CD14-positive monocyte (primary cell): Measurements from ENCODE around the gene PPM1G. TPM values are rescaled to one million over a fixed set of nuclear protein-coding genes. Genes with fewer than 3 reads are reported as not detected.

ENCODE experiments used
- DNase-seq, 3 donors: peaks; one replicate each; pipeline ENCODE4 v3.0.0-alpha.2; 2011 to 2022
- H2AFZ ChIP-seq: 2 replicates; pipeline ENCODE4 v1.6.0; 2012; ENCODE audit warnings: mild to moderate bottlenecking, low read depth, low read length, inconsistent platforms; ENCODE audit not compliant: insufficient read depth, poor library complexity, severe bottlenecking
- H3K27ac ChIP-seq, 2 donors: 1 replicate in 1 of 2; 2 replicates in 1 of 2; pipeline ENCODE4 v1.5.1; 2012 to 2013; ENCODE audit warnings: low read length in 2 of 2, control low read depth in 1 of 2, inconsistent platforms in 1 of 2, low read depth in 1 of 2, mild to moderate bottlenecking in 1 of 2
- H3K27me3 ChIP-seq, 2 donors: one replicate each; pipeline versions ENCODE4 v1.6.0 to v1.6.1; 2011 to 2013; ENCODE audit warnings: low read length in 2 of 2; ENCODE audit not compliant: control insufficient read depth in 2 of 2, insufficient read depth in 2 of 2
- H3K36me3 ChIP-seq, 2 donors: replicated peaks in 1 of 2; 1 replicate in 1 of 2; 2 replicates in 1 of 2; pipeline versions ENCODE4 v1.5.1 to v1.6.1; 2012 to 2013; ENCODE audit warnings: low read length in 2 of 2, control low read depth in 1 of 2, inconsistent platforms in 1 of 2, mild to moderate bottlenecking in 1 of 2; ENCODE audit not compliant: insufficient read depth in 2 of 2, control insufficient read depth in 1 of 2
- H3K4me1 ChIP-seq, 2 donors: 1 replicate in 1 of 2; 2 replicates in 1 of 2; pipeline versions ENCODE4 v1.5.1 to v1.6.1; 2012 to 2013; ENCODE audit warnings: low read length in 2 of 2, control low read depth in 1 of 2, inconsistent platforms in 1 of 2, mild to moderate bottlenecking in 1 of 2, moderate library complexity in 1 of 2; ENCODE audit not compliant: insufficient read depth in 2 of 2, control insufficient read depth in 1 of 2
- H3K4me2 ChIP-seq: replicated peaks from 2 replicates; pipeline ENCODE3; 2012; ENCODE audit warnings: low read length, moderate library complexity, mild to moderate bottlenecking; ENCODE audit not compliant: poor library complexity, severe bottlenecking; ENCODE audit errors: extremely low read depth
- H3K4me3 ChIP-seq, 3 experiments: fragments of 200-600 bp in 1 of 3; sonication (generic) in 1 of 3; replicated peaks in 1 of 3; 1 replicate in 2 of 3; 2 replicates in 1 of 3; pipeline ENCODE4 v1.5.1; 2011 to 2013; ENCODE audit warnings: low read length in 3 of 3, mild to moderate bottlenecking in 3 of 3, control low read depth in 2 of 3, low read depth in 2 of 3, inconsistent platforms in 1 of 3, moderate library complexity in 1 of 3
- H3K79me2 ChIP-seq: 2 replicates; pipeline ENCODE4 v1.6.0; 2012; ENCODE audit warnings: mild to moderate bottlenecking, control low read depth, inconsistent platforms, low read length, moderate library complexity; ENCODE audit not compliant: insufficient read depth
- H3K9ac ChIP-seq: 2 replicates; pipeline ENCODE4 v1.6.0; 2017; ENCODE audit warnings: low read length, mild to moderate bottlenecking; ENCODE audit not compliant: insufficient read depth, poor library complexity, severe bottlenecking
- H3K9me3 ChIP-seq, 2 donors: replicated peaks in 1 of 2; 1 replicate in 1 of 2; 2 replicates in 1 of 2; pipeline versions ENCODE4 v1.5.1 to v1.6.1; 2012 to 2013; ENCODE audit warnings: low read length in 2 of 2, control low read depth in 1 of 2; ENCODE audit not compliant: control insufficient read depth in 1 of 2, insufficient read depth in 1 of 2
- H4K20me1 ChIP-seq: 2 replicates; pipeline ENCODE4 v1.6.0; 2012; ENCODE audit warnings: mild to moderate bottlenecking, low read length, control low read depth, moderate library complexity; ENCODE audit not compliant: insufficient read depth
- H3K27ac Mint-ChIP-seq, 7 donors: one replicate each; pipeline ENCODE4 v1.8.0; 2020; ENCODE audit warnings: mild to moderate bottlenecking in 7 of 7, mixed read lengths in 7 of 7, moderate library complexity in 6 of 7, inconsistent platforms in 2 of 7
- H3K27me3 Mint-ChIP-seq, 3 donors: one replicate each; pipeline ENCODE4 v1.8.0; 2021 to 2022; ENCODE audit warnings: low read depth in 3 of 3, mild to moderate bottlenecking in 3 of 3, mixed read lengths in 3 of 3, moderate library complexity in 3 of 3, inconsistent platforms in 1 of 3
- H3K36me3 Mint-ChIP-seq, 2 donors: one replicate each; pipeline ENCODE4 v1.8.0; 2020; ENCODE audit warnings: mixed read lengths in 2 of 2, inconsistent platforms in 1 of 2, mild to moderate bottlenecking in 1 of 2
- H3K4me1 Mint-ChIP-seq: one replicate; pipeline ENCODE4 v1.8.0; 2020; ENCODE audit warnings: mild to moderate bottlenecking, mixed read lengths
- H3K4me3 Mint-ChIP-seq, 2 donors: one replicate each; pipeline ENCODE4 v1.8.0; 2020; ENCODE audit warnings: mild to moderate bottlenecking in 2 of 2, mixed read lengths in 2 of 2, moderate library complexity in 1 of 2
- H3K9me3 Mint-ChIP-seq, 7 donors: one replicate each; pipeline ENCODE4 v1.8.0; 2020 to 2022; ENCODE audit warnings: mixed read lengths in 7 of 7, mild to moderate bottlenecking in 6 of 7, moderate library complexity in 6 of 7, inconsistent platforms in 2 of 7
- WGBS: methylation state at CpG from one replicate; pipeline ENCODE4 v1.1.5; 2013; ENCODE audit warnings: missing lambda C conversion rate; ENCODE audit not compliant: insufficient coverage; 5-methylcytosine and 5-hydroxymethylcytosine counted together
- intact Hi-C, 2 donors: fragments of 100-400 bp; cut with micrococcal nuclease; formaldehyde crosslinking; loops; one replicate each; pipeline versions ENCODE4 v1.15.0 to v1.15.1; 2023
- polyA plus RNA-seq, 3 donors: library from polyadenylated mRNA; depleted of rRNA in 1 of 3; unstranded in 2 of 3; stranded (reverse) in 1 of 3; fragments of 300-500 nt in 2 of 3; fragments of >200 nt in 1 of 3; fragmentation: Illumina TruSeq in 2 of 3; gene quantifications; 1 replicate in 2 of 3; 2 replicates in 1 of 3; pipeline ENCODE4 v1.2.3, GENCODE V29; 2012 to 2021
- TF ChIP-seq, protein P1 (sequence below): fragments of 200-600 bp; IDR thresholded peaks from one replicate; pipeline ENCODE4 v1.8.0; 2022; ENCODE audit warnings: antibody characterized with exemption, mild to moderate bottlenecking

PPM1G gene
- polyA plus RNA-seq, 3 donors, result 31.9 to 54.3 (median 47.3) TPM

DNA sequence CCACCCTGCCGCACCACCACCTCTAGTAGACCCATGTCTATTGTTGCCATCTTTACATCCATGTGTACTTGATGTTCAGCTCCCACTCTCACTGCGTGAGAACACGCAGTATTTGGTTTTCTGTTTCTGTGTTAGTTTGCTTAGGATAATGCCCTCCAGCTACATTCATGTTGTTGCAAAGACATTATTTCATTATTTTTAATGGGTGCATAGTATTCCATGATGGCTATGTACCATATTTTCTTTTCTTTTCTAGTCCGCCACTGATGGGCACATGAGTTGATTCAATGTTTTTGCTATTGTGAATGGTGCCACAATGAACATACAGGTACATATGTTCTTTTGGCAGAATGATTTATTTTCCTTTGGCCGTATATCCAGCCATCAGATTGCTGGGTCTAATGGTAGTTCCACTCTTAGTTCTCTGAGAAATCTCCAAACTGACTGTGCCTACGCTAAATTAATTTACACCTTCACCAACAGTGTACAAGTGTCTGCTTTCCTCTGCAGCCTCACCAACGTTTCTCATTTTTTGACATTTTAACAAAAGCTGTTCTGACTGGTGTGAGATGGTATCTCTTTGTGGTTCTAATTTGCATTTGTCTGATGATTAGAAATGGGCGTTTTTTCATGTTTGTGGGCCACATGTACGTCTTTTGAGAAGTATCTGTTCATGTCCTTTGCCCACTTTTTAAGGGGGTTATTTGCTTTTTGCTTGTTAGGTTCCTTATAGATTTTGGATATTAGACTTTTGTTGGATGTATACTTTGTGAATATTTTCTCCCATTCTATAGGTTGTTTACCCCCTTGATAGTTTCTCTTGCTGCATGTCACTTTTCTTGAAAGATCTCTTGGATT, 18.3 kb downstream of the PPM1G start:
- Histone ChIP-seq H3K4me1 (no peaks in the 10 kb centered on the region), H3K27me3 (no peaks in the 10 kb centered on the region), H3K9ac (no peak overlapping the region), H4K20me1 (peaks cover 8% of the 10 kb centered on the region), H3K79me2 (peaks cover 91% of the 10 kb centered on the region), H3K4me2 (no peak overlapping the region), H3K4me3 (no peak overlapping the region), H3K9me3 (no peaks in the 10 kb centered on the region), H2AFZ (no peak overlapping the region), H3K27ac (no peak overlapping the region), H3K36me3 (peaks cover 9 to 39% of the 10 kb centered on the region in 2 donors)
- Mint-ChIP-seq H3K9me3 (no peaks in the 10 kb centered on the region), H3K4me1 (no peaks in the 10 kb centered on the region), H3K27me3 (no peaks in the 10 kb centered on the region), H3K4me3 (no peak overlapping the region), H3K36me3 (peaks cover 24 to 51% of the 10 kb centered on the region in 2 donors), H3K27ac (peak overlapping the region in 2 of 7 donors; percentile 8 to 57)
- TF ChIP-seq, protein P1, sequence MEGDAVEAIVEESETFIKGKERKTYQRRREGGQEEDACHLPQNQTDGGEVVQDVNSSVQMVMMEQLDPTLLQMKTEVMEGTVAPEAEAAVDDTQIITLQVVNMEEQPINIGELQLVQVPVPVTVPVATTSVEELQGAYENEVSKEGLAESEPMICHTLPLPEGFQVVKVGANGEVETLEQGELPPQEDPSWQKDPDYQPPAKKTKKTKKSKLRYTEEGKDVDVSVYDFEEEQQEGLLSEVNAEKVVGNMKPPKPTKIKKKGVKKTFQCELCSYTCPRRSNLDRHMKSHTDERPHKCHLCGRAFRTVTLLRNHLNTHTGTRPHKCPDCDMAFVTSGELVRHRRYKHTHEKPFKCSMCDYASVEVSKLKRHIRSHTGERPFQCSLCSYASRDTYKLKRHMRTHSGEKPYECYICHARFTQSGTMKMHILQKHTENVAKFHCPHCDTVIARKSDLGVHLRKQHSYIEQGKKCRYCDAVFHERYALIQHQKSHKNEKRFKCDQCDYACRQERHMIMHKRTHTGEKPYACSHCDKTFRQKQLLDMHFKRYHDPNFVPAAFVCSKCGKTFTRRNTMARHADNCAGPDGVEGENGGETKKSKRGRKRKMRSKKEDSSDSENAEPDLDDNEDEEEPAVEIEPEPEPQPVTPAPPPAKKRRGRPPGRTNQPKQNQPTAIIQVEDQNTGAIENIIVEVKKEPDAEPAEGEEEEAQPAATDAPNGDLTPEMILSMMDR, result no peak
- intact Hi-C loops, result no loop called here
- WGBS, result 100% methylated on average over 1 of the region's 9 CpGs
- no peak for DNase-seq

DNA sequence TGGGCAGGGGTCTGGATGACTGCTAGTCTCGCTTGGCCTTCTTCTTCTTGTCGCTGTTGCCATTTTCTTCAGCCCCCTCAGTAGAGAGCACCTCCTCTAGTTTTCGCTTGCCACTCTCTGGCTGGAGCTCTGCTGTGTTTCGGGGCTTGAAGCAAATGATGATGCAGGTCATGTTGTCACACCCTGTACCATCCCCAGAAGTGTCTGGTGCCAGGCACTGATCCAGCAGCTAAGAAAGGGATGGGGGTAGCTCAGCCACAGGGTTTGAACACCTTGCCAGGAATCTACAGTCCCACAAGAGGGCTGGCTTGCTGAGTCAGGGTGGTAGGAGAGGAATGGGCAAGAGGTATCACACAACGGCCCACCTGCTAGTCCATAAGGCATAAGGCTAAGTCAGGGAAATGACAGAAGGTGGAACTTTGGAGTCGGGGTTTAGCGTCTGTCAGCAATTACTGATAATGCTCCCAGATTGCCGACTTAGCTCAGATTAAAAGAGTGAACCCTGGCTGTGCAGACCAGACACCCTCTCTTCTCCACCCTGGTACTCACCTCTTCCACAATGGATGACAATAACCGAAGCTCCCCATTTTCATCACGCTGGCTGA, 27.7 kb downstream of the PPM1G start:
- Histone ChIP-seq H3K4me2 (no peak overlapping the region), H2AFZ (no peak overlapping the region), H3K27ac (peak overlapping the region; percentile 67 to 96), H3K79me2 (peaks cover 26% of the 10 kb centered on the region), H3K9me3 (no peaks in the 10 kb centered on the region), H4K20me1 (peaks cover 24% of the 10 kb centered on the region), H3K4me3 (no peak overlapping the region), H3K9ac (no peak overlapping the region), H3K4me1 (peaks cover 18 to 38% of the 10 kb centered on the region in 2 donors), H3K36me3 (peaks cover 57 to 69% of the 10 kb centered on the region in 2 donors), H3K27me3 (no peaks in the 10 kb centered on the region)
- DNase-seq, result no peak
- H3K4me3 Mint-ChIP-seq, result no peak overlapping the region
- 99% methylated on average over 8 of the region's 10 CpGs for WGBS
- peak overlapping the region; percentile 73 to 96 (median 93) for H3K27ac Mint-ChIP-seq
- H3K27me3 Mint-ChIP-seq, result peaks cover 0 to 3% (median 0%) of the 10 kb centered on the region in 3 donors
- peaks cover 0 to 2% (median 0%) of the 10 kb centered on the region in 7 donors for H3K9me3 Mint-ChIP-seq
- H3K36me3 Mint-ChIP-seq, result peaks cover 49 to 65% of the 10 kb centered on the region in 2 donors
- intact Hi-C loops, result loop anchor here in 1 of 2 donors (10.0 kb wide), 1 partner anchor 113 kb away; the partner anchor contains the start of genes FNDC4 and GCKR
- H3K4me1 Mint-ChIP-seq, result peaks cover 29% of the 10 kb centered on the region
- TF ChIP-seq, protein P1, result no peak
